GM10266 (cell line): ENCODE data around the gene PCDHB8.
"Not testable (repeated sequence)": the region's sequence is repeated elsewhere in the genome, so short reads cannot be mapped to it uniquely, and the experiment has no call there.

ENCODE experiments used
- DNase-seq: peaks from one replicate; pipeline ENCODE4 v3.0.0; 2012; ENCODE audit errors: extremely low spot score
- TF ChIP-seq, protein P1 (sequence below): IDR thresholded peaks from 2 replicates; pipeline ENCODE4 v1.5.1; 2012; ENCODE audit warnings: mild to moderate bottlenecking, low read depth; ENCODE audit not compliant: control insufficient read depth, insufficient read depth; ENCODE audit errors: missing control alignments

PCDHB8 gene

DNA sequence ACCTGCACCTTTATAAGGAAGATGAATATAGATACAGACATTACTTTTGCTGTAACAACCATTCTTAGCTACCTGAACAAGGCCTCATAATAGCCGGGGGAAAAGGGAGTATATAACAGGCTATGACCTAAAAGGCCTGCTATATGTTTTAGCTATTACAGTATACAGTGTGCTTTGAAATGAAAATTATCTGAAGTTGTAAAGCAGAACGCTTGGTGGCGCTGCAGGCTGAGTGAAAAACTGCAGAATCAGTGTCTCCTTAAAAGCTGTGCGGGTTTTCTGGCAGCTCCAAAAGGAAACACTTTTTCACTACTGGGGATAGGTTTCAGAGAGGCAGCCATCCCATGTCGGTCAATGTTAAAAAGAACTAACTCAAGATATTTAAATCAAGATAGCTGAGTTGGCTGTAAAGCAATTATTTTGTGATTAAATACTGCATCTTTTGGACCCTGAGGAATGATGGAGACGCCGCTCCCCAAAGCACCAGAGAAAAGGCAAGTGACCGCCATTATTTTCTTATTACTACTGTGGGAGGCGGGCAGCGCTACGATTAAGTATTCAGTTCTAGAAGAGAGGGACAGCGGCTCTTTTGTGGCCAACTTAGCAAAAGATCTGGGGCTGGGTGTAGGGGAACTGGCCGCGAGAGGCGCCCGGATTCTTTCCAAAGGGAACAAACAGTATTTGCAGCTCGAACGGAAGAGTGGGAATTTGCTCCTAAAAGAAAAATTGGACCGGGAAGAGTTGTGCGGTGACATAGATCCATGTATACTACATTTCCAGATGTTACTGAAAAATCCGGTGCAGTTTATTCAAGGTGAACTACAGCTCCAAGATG, 21.8 kb upstream of the PCDHB8 start:
- no peak for DNase-seq
- TF ChIP-seq, protein P1, sequence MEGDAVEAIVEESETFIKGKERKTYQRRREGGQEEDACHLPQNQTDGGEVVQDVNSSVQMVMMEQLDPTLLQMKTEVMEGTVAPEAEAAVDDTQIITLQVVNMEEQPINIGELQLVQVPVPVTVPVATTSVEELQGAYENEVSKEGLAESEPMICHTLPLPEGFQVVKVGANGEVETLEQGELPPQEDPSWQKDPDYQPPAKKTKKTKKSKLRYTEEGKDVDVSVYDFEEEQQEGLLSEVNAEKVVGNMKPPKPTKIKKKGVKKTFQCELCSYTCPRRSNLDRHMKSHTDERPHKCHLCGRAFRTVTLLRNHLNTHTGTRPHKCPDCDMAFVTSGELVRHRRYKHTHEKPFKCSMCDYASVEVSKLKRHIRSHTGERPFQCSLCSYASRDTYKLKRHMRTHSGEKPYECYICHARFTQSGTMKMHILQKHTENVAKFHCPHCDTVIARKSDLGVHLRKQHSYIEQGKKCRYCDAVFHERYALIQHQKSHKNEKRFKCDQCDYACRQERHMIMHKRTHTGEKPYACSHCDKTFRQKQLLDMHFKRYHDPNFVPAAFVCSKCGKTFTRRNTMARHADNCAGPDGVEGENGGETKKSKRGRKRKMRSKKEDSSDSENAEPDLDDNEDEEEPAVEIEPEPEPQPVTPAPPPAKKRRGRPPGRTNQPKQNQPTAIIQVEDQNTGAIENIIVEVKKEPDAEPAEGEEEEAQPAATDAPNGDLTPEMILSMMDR: no peak

GRCh38 chr5:141157356-141157755, 20.2 kb upstream of the PCDHB8 start:
- not testable (repeated sequence) for DNase-seq

GRCh38 chr5:141157901-141158300, 19.7 kb upstream of the PCDHB8 start:
- DNase-seq: not testable (repeated sequence)

DNA sequence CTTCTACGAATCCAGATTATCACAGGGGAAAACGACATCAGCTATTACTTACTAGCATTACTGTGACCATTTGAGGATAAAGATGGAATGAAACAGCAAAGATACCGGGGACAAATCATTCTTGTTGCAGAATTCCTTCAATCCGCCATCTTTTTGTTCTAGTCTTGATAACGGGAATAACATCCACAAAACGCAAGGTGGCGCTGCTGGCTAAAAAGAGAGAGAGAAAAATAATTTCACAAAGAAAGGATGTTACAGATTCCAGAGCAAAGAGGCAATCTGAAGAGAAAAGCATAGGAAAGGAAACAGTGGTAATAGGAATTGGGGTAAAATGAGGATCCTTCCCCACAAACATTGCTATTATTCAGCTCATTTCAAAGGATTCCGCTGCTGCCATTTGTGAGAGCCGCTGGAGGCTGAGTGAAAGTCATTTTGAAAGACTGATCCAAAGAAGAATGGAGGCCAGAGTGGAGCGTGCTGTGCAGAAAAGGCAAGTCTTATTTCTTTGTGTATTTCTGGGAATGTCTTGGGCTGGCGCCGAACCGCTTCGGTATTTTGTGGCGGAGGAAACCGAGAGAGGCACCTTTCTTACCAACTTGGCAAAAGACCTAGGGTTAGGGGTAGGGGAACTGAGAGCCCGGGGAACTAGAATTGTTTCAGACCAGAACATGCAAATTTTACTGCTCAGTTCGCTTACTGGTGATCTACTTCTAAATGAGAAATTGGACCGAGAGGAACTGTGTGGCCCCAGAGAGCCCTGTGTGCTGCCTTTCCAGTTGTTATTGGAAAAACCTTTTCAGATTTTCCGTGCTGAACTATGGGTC, 5.0 kb upstream of the PCDHB8 start, which contains the start of gene PCDHB7:
TSS of gene PCDHB7 (plus strand) at position 264 of the 824 bp plus-strand sequence. CDS start at position 456, 192 bp downstream.
- TF ChIP-seq, protein P1: peak; percentile 26
- no peak for DNase-seq

DNA sequence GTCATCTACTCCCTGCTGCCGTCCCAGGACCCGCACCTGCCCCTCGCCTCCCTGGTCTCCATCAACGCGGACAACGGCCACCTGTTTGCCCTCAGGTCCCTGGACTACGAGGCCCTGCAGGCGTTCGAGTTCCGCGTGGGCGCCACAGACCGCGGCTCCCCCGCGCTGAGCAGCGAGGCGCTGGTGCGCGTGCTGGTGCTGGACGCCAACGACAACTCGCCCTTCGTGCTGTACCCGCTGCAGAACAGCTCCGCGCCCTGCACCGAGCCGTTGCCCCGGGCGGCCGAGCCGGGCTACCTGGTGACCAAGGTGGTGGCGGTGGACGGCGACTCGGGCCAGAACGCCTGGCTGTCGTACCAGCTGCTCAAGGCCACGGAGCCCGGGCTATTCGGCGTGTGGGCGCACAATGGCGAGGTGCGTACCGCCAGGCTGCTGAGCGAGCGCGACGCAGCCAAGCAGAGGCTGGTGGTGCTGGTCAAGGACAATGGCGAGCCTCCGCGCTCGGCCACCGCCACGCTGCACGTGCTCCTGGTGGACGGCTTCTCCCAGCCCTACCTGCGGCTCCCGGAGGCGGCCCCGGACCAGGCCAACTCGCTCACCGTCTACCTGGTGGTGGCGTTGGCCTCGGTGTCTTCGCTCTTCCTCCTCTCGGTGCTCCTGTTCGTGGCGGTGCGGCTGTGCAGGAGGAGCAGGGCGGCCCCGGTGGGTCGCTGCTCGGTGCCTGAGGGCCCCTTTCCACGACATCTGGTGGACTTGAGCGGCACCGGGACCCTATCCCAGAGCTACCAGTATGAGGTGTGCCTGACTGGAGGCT, 3.1 kb upstream of the PCDHB8 start:
- DNase-seq: not testable (repeated sequence)

GRCh38 chr5:141175933-141176332, 1.7 kb upstream of the PCDHB8 start:
- DNase-seq: no peak
- TF ChIP-seq, protein P1: no peak

DNA sequence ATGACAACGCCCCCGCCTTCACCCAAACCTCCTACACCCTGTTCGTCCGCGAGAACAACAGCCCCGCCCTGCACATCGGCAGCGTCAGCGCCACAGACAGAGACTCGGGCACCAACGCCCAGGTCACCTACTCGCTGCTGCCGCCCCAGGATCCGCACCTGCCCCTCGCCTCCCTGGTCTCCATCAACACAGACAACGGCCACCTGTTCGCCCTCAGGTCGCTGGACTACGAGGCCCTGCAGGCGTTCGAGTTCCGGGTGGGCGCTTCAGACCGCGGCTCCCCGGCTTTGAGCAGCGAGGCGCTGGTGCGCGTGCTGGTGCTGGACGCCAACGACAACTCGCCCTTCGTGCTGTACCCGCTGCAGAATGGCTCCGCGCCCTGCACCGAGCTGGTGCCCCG, 1.8 kb downstream of the PCDHB8 start:
- DNase-seq: not testable (repeated sequence)

- not testable (repeated sequence) for DNase-seq
Observed at GRCh38 chr5:141179876-141180275, 2.3 kb downstream of the PCDHB8 start.

GRCh38 chr5:141180313-141180712, 2.7 kb downstream of the PCDHB8 start:
- TF ChIP-seq, protein P1: no peak
- DNase-seq: no peak
